Stimulated activated CD4-positive, alpha-beta T cell treated with anti-CD3 and anti-CD28 coated beads, Interleukin-2, amount 100 ng/mL, for 48 hours (primary cell): Measurements from ENCODE around the gene G6PD.
A peak's percentile ranks its signal among the peaks of the same experiment; 100 is the strongest.
"Not testable (repeated sequence)": the region's sequence is repeated elsewhere in the genome, so short reads cannot be mapped to it uniquely, and the experiment has no call there.

ENCODE experiments used
- DNase-seq, 2 donors: peaks; one replicate each; pipeline ENCODE4 v3.0.0-alpha.2; 2020

G6PD gene

GRCh38 chrX:154513716-154514115, 32.9 kb downstream of the G6PD start:
- DNase-seq: no peak

GRCh38 chrX:154512879-154513553, 33.6 kb downstream of the G6PD start:
- DNase-seq: no peak

- DNase-seq: no peak
Measured at GRCh38 chrX:154511761-154512160, 34.9 kb downstream of the G6PD start.

- DNase-seq: no peak
Measured at GRCh38 chrX:154509455-154509854, 37.2 kb downstream of the G6PD start.

- no peak for DNase-seq
Measured at GRCh38 chrX:154508384-154508745, 38.3 kb downstream of the G6PD start.

- no peak for DNase-seq
Measured at GRCh38 chrX:154507673-154508383, 38.8 kb downstream of the G6PD start.

GRCh38 chrX:154506483-154507332, 39.9 kb downstream of the G6PD start:
- no peak for DNase-seq

- DNase-seq: no peak
Measured at GRCh38 chrX:154505734-154506133, 40.9 kb downstream of the G6PD start.

GRCh38 chrX:154502989-154503388, 43.7 kb downstream of the G6PD start:
- no peak for DNase-seq

- no peak for DNase-seq
Measured at GRCh38 chrX:154502098-154502497, 44.5 kb downstream of the G6PD start.

GRCh38 chrX:154501423-154501822, 45.2 kb downstream of the G6PD start:
- not testable (repeated sequence) for DNase-seq

- DNase-seq: not testable (repeated sequence)
Measured at GRCh38 chrX:154496591-154497137, 50.0 kb downstream of the G6PD start.

- no peak for DNase-seq
Measured at GRCh38 chrX:154495472-154495922, 51.1 kb downstream of the G6PD start.

- no peak for DNase-seq
Measured at GRCh38 chrX:154494715-154495114, 51.9 kb downstream of the G6PD start.

- peak; percentile 78 to 82 for DNase-seq
Measured at GRCh38 chrX:154490414-154491083, 56.1 kb downstream of the G6PD start, which contains the start of gene SLC10A3. SLC10A3 (minus strand) TSS chrX:154490629; CDS start chrX:154488940, 1,689 bp downstream.

GRCh38 chrX:154490021-154490413, 56.6 kb downstream of the G6PD start:
- peak in 1 of 2 donors; percentile 7 for DNase-seq

- DNase-seq: no peak
Measured at GRCh38 chrX:154489182-154489581, 57.5 kb downstream of the G6PD start.

- DNase-seq: no peak
Measured at GRCh38 chrX:154488336-154489075, 58.1 kb downstream of the G6PD start.

- no peak for DNase-seq
Measured at GRCh38 chrX:154487518-154488290, 58.9 kb downstream of the G6PD start.

- peak; percentile 36 to 47 for DNase-seq
Measured at GRCh38 chrX:154486396-154487207, 60.0 kb downstream of the G6PD start, which contains the start of gene UBL4A. UBL4A (minus strand) TSS chrX:154486615; CDS start chrX:154486584, 31 bp downstream.
